GM21786 (cell line): ENCODE measurements around the gene ANKS1A.

Experiments
- ATAC-seq: cut with Tn5 transposase; IDR thresholded peaks from one replicate; pipeline ENCODE4 v1.9.1; 2021; ENCODE audit not compliant: unreplicated experiment

The ANKS1A gene

DNA sequence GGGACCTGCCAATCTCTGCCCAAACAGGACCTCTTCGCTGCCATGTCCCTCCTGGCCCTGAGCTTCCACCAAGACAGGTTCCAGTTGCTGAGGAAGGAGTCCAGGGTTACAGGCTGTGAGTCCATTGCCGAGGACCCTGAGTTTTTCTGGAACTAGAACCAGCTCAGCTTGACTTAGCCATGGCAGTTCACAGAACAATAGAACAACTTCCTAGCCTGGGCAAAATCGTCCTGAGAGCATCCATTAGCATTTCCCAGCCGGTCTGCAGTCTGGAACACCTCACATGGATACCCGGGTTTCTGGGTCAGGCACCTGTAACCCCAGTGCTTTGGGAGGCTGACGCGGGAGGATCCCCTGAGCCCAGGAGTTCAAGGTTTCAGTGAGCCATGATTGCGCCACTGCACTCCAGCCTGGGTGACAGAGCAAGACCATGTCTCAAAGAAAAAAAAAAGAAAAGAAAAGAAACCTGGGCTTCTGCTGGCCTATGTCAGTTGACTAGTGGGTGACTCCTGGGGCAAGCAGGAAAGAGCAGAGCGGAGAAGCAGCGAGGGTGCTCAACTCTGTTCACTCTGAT is 161.8 kb downstream of the ANKS1A start:
- no peak for ATAC-seq

DNA sequence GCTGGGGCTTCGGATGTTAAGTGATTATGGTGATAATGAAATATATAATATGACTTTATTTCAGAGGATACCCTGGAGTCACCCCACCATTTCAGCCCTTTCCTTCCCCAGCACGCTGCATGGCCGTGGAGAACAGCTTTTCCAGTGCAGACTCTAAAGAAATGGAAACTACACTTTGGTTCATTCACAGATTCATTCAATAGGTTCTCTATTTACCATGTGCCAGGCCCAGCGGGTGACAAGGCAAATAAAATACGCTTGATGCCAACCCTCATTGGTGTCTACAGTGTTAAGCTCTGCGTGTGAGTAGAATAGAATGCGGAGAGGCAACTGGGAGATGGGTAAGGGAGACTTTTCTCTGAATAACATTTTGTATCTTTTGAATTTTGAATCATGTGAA is 162.3 kb downstream of the ANKS1A start:
- ATAC-seq = no peak

DNA sequence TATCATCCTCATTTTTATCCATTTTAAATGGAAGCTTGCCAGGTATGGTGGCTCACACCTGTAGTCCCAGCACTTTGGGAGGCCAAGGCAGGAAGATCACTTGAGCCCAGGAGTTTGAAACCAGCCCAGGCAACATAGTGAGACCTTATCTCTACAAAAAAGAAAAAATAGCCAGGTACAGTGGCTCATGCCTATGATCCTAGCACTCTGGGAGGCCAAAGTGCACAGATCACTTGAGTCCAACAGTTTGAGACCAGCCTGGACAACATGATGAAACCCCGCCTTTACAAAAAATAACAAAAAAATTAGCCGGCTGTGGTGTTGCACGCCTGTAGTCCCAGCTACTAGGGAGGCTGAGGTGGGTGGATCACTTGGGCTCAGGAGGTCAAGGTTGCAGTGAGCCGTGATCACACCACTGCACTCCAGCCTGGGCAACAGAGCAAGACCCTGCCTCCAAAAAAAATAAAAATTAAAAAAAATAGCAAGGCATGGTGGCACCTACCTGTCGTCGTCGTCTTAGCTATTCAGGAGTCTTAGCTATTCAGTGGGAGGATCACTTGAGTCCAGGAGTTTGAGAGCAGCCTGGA is 163.0 kb downstream of the ANKS1A start:
- ATAC-seq = no peak

GRCh38 chr6:35052694-35053565 is 163.9 kb downstream of the ANKS1A start:
- ATAC-seq = no peak

DNA sequence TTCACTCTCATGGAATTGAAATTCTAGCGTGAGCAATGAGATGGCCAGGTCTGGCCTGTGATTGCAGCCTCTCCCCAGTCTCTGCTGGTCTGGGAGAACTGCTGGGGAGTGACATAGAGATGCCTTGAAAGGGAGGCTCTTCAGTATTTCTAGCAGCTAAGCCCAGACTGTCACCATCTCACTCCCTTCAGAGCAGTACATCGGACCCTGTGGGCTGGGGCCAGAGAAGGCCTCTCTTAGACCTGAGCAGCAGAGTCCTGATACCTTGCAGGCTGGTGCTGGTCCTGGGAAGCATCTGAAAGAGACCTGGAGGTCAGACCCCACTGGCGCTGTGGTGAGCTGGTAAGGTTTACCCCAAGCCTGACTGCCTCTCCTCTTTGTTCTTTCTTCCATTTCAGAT is 164.6 kb downstream of the ANKS1A start:
- ATAC-seq = no peak

- no peak for ATAC-seq
These were observed 165.2 kb downstream of the ANKS1A start for GRCh38 chr6:35054106-35054742.

- no peak for ATAC-seq
These were observed 165.7 kb downstream of the ANKS1A start for GRCh38 chr6:35054743-35055130.

DNA sequence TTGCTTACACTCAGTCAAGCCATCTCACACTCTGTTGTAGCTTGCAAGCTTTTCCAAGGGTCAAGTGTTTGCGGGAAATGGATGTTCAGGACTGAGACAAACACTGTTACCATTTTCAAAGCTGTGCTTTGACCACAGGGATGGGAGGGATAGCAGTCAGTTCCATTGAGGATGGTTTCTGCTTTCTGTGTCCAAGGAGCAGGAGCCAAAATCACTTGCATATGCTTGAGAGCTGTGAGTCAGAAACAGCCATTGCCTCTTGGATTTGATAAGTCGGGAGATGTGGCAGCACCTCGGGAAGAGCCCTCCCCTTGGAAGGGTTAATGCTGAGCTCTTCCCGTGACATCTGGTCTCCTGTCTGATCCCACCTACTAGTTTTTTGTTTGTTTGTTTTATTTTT is 166.8 kb downstream of the ANKS1A start:
- ATAC-seq = no peak

- ATAC-seq = no peak
These were observed 167.9 kb downstream of the ANKS1A start for GRCh38 chr6:35056952-35057351.

DNA sequence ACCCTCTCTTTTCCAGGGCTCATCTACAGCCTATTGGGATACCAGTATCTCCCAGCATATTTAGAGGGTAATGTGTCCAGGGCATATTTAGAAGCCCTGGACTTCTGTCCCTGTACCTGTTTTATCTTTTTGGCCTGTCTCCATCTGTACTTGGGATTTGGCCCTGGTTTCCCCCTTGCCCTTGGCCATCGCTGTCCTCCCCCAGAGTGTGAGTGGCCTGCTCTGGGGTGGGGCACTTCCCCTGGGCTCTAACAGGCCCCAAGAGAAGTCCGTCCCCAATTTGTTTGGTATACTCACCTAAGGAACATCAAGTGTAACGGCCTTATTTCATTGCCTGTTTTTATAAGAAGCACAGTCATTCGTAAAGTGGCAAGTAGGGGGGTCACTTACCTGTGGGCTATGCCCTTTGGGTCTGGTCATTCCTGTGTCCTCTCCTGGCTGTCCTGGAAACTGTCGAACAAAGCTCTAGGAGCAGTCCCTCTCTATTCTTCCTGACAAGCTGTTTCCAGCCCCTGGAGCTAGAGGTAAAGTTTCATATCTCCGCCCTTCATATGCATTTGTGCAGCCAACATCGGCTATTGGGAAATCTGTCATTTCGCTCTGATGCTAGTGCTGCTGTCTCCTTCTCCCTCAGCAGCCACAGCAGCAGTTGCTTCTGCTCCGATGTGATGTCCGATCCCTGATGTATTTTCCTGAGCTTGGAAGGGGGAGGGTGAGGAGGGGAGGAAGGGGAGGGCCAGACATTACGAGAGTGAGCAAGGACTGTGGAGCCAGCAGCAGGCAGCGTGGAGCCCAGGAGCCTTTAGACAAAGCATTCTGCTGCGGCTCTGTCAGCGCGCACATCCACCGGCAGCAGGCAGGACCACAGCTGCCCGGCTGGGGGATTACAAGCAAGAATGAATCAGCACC is 168.6 kb downstream of the ANKS1A start:
- no peak for ATAC-seq

GRCh38 chr6:35058358-35058675 is 169.3 kb downstream of the ANKS1A start:
- no peak for ATAC-seq

GRCh38 chr6:35058865-35059522 is 169.9 kb downstream of the ANKS1A start:
- no peak for ATAC-seq

DNA sequence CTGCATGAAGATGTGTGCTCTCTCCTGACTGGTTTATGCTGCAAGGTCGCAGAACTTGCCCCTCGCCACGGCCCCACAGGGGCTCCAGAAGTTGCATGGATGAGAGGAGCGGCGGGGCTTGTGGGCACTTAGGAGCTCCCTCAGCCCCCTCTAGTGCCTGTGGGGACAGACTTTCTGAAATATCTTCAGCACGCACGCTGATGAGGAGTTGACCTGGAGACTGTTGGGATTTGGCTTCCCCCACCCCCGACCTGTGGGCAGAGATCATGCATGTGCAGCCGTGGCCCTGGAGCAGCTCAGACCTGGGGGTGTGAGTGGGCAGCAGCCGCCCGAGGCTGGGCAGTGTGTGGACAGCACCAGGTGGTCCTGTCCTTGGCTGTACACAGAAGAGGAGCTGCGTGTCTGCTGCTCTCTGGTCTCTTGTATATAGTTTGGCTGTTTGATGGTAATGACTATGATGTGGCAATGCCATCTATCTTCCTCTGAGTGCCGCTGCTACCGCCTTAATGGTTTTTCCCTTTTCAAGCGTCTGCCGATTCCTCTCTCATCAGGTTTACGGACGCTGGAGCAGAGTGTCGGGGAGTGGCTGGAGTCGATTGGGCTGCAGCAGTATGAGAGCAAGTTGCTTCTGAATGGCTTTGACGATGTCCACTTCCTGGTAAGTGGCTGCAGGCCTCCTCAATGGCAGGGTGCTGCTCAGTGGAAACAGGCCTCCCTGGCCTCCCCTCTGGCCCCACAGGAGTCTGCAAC is 170.7 kb downstream of the ANKS1A start:
- no peak for ATAC-seq

- no peak for ATAC-seq
These were observed 172.1 kb downstream of the ANKS1A start for GRCh38 chr6:35061102-35061615.

DNA sequence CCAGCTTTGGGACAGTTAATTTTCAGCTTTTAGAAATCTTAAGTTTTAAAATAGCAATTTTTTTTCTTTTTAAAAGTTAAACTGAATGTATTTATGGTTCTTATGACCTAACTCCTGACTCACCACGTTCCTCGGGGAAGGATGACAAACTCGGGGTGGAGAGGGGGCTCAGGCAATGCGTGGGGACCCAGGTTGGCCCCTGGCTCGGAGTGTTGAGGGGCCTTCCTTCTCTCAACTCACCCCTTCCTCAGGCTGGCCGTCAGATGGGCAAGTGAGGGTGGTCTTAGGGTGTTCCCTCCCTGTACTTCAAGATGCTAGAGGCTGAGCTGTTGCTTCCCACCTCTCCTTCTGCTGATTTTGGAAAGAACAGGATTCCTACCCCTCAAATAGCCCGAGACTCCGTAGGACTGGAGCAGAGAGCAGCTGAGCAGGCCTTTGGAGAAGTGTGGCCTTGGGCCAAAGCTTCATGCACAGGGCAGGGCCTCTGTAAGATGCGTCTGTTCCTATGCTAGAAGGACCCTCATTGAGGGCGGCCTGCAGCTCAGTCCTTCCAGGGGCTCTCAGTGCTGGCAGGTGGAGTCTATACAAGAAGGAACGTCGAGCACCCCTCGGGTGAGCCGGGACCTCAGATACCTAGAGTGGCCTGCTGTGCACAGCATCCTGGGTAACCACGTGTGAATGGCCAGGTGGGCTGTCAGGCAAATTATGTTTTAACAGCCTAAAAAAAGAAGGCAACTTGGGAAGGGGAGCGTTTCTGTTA is 172.8 kb downstream of the ANKS1A start:
- no peak for ATAC-seq

GRCh38 chr6:35062676-35063574 is 173.9 kb downstream of the ANKS1A start:
- ATAC-seq = no peak

GRCh38 chr6:35063701-35064280 is 174.7 kb downstream of the ANKS1A start:
- ATAC-seq = no peak
